Kidney (tissue), 14 donors: ENCODE data around the gene MIOX. TPM values are rescaled to one million over a fixed set of nuclear protein-coding genes. Genes with fewer than 3 reads are reported as not detected.

Experiments used
- DNase-seq, 5 donors: peaks; one replicate each; pipeline ENCODE4 v3.0.0-alpha.2; 2013 to 2020
- FAIRE-seq: peaks from 2 replicates; lab custom pipeline; 2012; peaks lifted over from hg19 to GRCh38; lab: Jason Lieb, UNC
- H3K27ac ChIP-seq, 2 donors: one replicate each; pipeline ENCODE4 v1.7.0; 2013; ENCODE audit warnings: low read depth in 2 of 2, low read length in 2 of 2, inconsistent platforms in 1 of 2
- H3K27me3 ChIP-seq: one replicate; pipeline ENCODE4 v1.7.1; 2013; ENCODE audit warnings: low read length, inconsistent platforms; ENCODE audit not compliant: control insufficient read depth, insufficient read depth
- H3K36me3 ChIP-seq, 3 donors: one replicate each; pipeline versions ENCODE4 v1.7.0 to v1.7.1; 2013; ENCODE audit warnings: low read length in 3 of 3, control low read depth in 1 of 3, inconsistent platforms in 1 of 3; ENCODE audit not compliant: insufficient read depth in 3 of 3, control insufficient read depth in 2 of 3
- H3K4me1 ChIP-seq, 3 donors: one replicate each; pipeline versions ENCODE4 v1.7.0 to v1.7.1; 2013; ENCODE audit warnings: low read length in 3 of 3, inconsistent platforms in 1 of 3, low read depth in 1 of 3; ENCODE audit not compliant: control insufficient read depth in 2 of 3, insufficient read depth in 2 of 3
- H3K4me3 ChIP-seq, 3 donors: one replicate each; pipeline versions ENCODE4 v1.7.0 to v1.8.1; 2013; ENCODE audit warnings: low read length in 3 of 3, control low read depth in 1 of 3, inconsistent platforms in 1 of 3
- H3K9ac ChIP-seq, 3 donors: one replicate each; pipeline versions ENCODE4 v1.7.0 to v1.7.1; 2013; ENCODE audit warnings: low read length in 3 of 3, control low read depth in 1 of 3, inconsistent platforms in 1 of 3
- H3K9me3 ChIP-seq, 3 donors: one replicate each; pipeline versions ENCODE4 v1.7.0 to v1.7.1; 2013; ENCODE audit warnings: low read length in 3 of 3, control low read depth in 1 of 3, inconsistent platforms in 1 of 3; ENCODE audit not compliant: control insufficient read depth in 2 of 3, insufficient read depth in 1 of 3
- intact Hi-C: fragments of 100-400 bp; cut with DNase I; formaldehyde crosslinking; loops from one replicate; pipeline ENCODE4 v1.11.1; 2022
- polyA plus RNA-seq: library from polyadenylated mRNA; stranded (reverse); fragments of 350-450 nt; fragmentation: Illumina TruSeq; extraction: RNeasy Lipid Tissue Mini Kit (QIAGEN cat#74804); gene quantifications from one replicate; pipeline ENCODE4 v1.2.3, GENCODE V29; 2014; ENCODE audit warnings: low read depth, low replicate concordance; ENCODE audit not compliant: insufficient read depth
- total RNA-seq: library from RNA; stranded (reverse); fragmentation: NEBNext Ultra II Directional; extraction: Animal tissue kit (Norgen Biotek cat#: 25700); gene quantifications from one replicate; pipeline ENCODE4 v1.2.1, GENCODE V29; 2021
- TF ChIP-seq, protein P1 (sequence below): IDR thresholded peaks from 3 replicates; pipeline ENCODE4 v1.5.1; 2012; ENCODE audit warnings: mild to moderate bottlenecking, moderate library complexity, borderline replicate concordance; ENCODE audit not compliant: insufficient read depth; ENCODE audit errors: extremely low read depth
- donor health status: control.
- donor health status: control.
- donor health status: control.
- donor health status: control.
- donor health status: control.
- donor health status: DM: yes; HTN: yes; CAD: no.
- donor health status: Normal renal cell carcinoma (clear cell type).

MIOX gene
- total and polyA plus RNA-seq, 2 donors from 2014 or later: 3.5 to 455 TPM

DNA sequence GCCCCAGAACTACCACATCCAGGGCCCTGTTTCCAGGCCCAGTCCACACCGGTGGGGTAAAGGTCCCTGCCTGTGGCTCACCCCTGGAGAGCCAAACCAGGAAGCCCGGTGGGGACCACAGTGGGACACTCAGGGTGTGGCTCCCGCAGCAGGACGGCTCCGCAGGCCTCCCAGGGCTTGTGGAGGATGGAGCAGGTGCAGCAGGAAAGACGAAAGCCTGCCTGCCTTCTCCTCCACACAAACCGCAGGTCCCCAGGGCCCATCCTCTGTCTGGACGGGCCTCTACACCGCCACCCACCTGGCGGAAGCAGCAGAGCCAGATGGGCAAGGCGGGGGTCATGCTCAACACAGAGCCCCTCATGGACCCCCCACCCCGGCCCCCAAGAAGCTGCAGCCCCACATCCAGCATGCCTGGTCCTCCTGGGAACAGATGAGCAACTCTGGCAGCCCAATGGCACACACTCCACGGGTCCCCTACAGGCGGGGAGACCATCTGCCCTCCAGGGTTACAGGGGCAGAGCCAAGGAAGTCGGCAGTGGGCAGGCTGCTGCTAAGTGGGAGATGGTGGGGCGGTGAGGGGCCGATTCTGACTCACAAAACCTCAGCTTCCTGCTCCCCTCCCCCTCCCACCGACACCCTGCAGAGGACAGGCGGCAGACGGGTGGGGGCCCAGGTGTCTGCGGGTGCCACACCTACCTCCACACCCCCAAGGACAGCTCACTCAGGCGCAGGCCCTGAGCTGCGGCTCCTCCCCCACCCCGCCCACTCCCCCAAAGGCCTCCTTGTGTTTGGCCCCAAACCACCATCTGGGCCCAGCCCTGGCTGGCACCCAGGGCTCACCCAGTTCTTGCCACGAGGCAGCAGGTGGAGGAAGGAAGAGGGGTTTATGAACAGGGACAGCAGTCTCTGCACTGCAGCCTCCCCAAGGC is 17.0 kb upstream of the MIOX start:
- intact Hi-C loops: no loop called here
- TF ChIP-seq, protein P1, sequence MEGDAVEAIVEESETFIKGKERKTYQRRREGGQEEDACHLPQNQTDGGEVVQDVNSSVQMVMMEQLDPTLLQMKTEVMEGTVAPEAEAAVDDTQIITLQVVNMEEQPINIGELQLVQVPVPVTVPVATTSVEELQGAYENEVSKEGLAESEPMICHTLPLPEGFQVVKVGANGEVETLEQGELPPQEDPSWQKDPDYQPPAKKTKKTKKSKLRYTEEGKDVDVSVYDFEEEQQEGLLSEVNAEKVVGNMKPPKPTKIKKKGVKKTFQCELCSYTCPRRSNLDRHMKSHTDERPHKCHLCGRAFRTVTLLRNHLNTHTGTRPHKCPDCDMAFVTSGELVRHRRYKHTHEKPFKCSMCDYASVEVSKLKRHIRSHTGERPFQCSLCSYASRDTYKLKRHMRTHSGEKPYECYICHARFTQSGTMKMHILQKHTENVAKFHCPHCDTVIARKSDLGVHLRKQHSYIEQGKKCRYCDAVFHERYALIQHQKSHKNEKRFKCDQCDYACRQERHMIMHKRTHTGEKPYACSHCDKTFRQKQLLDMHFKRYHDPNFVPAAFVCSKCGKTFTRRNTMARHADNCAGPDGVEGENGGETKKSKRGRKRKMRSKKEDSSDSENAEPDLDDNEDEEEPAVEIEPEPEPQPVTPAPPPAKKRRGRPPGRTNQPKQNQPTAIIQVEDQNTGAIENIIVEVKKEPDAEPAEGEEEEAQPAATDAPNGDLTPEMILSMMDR: no peak
- Histone ChIP-seq H3K9me3 (no peaks in the 10 kb centered on the region), H3K27me3 (no peaks in the 10 kb centered on the region), H3K4me1 (peaks cover 0 to 26% (median 20%) of the 10 kb centered on the region in 3 donors), H3K4me3 (no peak overlapping the region), H3K9ac (no peak overlapping the region), H3K36me3 (peaks cover 0 to 19% (median 18%) of the 10 kb centered on the region in 3 donors), H3K27ac (no peak overlapping the region)
- peak in 1 of 5 donors; percentile 93 for DNase-seq
- FAIRE-seq: no peak

DNA sequence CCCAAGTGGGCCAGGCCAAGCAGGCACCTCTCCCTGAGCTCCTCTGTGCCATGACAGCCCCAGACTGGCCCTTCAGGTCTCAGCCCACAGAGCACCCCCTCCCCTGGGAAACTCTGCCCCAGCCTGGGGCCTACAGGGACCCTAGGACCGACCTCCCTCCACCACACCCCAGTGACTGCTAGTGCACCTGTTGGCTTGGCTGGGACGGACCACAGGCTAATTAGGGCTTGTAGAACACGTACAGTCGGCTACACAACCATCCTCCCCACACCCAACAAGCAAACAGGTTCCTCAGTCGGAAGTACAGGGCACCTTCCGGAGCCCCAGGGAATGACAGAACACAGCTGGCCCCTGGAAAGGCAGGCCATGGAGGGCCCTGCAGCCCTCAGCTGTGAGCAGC is 16.2 kb upstream of the MIOX start:
- peaks cover 0 to 29% (median 20%) of the 10 kb centered on the region in 3 donors for H3K4me1 ChIP-seq
- intact Hi-C loops: no loop called here
- no peak overlapping the region for H3K27ac ChIP-seq
- peaks cover 0 to 16% (median 13%) of the 10 kb centered on the region in 3 donors for H3K36me3 ChIP-seq
- DNase-seq (peak in 1 of 5 donors; percentile 33), FAIRE-seq (no peak)
- TF ChIP-seq, protein P1: no peak
- no peak overlapping the region for H3K9ac ChIP-seq
- no peak overlapping the region for H3K4me3 ChIP-seq
- no peaks in the 10 kb centered on the region for H3K9me3 ChIP-seq
- no peaks in the 10 kb centered on the region for H3K27me3 ChIP-seq

DNA sequence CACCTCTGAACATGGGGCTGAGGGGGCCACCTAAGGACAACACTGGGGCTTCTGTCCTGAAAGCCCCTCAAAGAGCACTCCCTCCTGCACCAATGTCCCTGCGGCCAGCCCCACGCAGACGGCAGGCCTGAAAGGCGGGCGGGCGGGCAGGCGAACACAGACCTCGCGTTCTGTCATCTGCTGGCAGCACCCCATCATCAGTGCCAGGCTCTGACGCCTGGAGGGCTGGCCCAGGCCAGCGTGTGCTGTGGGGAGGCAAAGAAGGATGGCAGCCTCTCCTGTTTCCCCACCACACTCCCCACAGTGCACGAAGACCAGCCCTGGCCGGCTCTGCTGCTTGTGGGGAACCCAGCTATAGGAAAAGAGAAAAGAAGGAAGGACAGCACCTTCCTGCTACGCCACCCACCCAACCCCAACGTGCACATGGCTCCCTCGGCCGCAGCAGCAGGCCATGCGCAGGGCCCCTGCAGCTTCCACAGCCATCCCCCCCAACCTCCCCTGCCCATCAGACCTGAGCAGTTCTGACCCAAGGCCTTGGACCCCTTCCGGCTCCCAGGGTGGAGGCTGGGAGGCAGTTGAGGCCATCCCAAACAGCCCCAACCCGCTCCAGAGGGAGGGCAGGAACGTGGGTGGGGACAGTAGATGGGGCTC is 15.3 kb upstream of the MIOX start:
- DNase-seq (no peak), FAIRE-seq (no peak)
- TF ChIP-seq, protein P1: no peak
- H3K9me3 ChIP-seq: no peaks in the 10 kb centered on the region
- intact Hi-C loops: no loop called here
- H3K9ac ChIP-seq: no peak overlapping the region
- H3K36me3 ChIP-seq: peaks cover 0 to 10% (median 8%) of the 10 kb centered on the region in 3 donors
- no peaks in the 10 kb centered on the region for H3K27me3 ChIP-seq
- H3K4me1 ChIP-seq: peaks cover 0 to 31% (median 20%) of the 10 kb centered on the region in 3 donors
- H3K27ac ChIP-seq: no peak overlapping the region
- H3K4me3 ChIP-seq: no peak overlapping the region
